Peyer's patch (tissue), 4 donors: Measurements from ENCODE around the gene OR1L8.

Source experiments
- POLR2A ChIP-seq, 2 donors: fragments of 450-650 bp; IDR thresholded peaks; one replicate each; pipeline ENCODE4 v1.5.1; 2017; ENCODE audit warnings: antibody characterized with exemption in 2 of 2, mild to moderate bottlenecking in 2 of 2, moderate library complexity in 2 of 2
- TF ChIP-seq, protein P1 (sequence below), 6 experiments: fragments of 450-650 bp in 4 of 6; fragments of 200-600 bp in 2 of 6; sonication (generic) in 1 of 6; IDR thresholded peaks; one replicate each; pipeline ENCODE4 v1.5.1; 2017 to 2019; ENCODE audit warnings: antibody characterized with exemption in 6 of 6, mild to moderate bottlenecking in 3 of 6, moderate library complexity in 1 of 6

DNA sequence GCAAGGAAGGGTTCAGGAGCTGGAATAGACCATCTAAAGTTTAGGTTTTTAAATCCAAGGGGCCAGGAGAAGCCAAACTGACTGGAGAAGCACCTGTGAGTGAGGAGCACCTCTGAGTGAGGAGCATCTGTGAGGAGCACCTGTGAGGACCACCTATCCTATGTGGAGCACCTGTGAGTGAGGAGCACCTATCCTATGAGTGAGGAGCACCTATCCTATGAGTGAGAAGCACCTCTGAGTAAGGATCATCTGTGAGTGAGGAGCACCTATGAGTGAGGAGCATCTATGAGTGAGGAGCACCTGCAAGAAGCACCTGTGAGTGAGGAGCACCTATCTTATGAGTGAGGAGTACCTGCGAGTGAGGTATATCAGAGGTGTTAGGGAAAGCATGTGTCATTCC, 23.4 kb upstream of the OR1L8 start:
- TF ChIP-seq, protein P1, sequence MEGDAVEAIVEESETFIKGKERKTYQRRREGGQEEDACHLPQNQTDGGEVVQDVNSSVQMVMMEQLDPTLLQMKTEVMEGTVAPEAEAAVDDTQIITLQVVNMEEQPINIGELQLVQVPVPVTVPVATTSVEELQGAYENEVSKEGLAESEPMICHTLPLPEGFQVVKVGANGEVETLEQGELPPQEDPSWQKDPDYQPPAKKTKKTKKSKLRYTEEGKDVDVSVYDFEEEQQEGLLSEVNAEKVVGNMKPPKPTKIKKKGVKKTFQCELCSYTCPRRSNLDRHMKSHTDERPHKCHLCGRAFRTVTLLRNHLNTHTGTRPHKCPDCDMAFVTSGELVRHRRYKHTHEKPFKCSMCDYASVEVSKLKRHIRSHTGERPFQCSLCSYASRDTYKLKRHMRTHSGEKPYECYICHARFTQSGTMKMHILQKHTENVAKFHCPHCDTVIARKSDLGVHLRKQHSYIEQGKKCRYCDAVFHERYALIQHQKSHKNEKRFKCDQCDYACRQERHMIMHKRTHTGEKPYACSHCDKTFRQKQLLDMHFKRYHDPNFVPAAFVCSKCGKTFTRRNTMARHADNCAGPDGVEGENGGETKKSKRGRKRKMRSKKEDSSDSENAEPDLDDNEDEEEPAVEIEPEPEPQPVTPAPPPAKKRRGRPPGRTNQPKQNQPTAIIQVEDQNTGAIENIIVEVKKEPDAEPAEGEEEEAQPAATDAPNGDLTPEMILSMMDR (IDR thresholded peaks at IDR 0.05) = no peak
- no peak for TF ChIP-seq POLR2A (IDR thresholded peaks at IDR 0.05)
